ENCODE results near the gene MYD88.

Gene MYD88

GRCh38 chr3:38138349-38139190, at the start of gene MYD88:
MYD88 (plus strand) TSS chr3:38138661; CDS start chr3:38138701, 40 bp downstream.
- in situ Hi-C loops (cut with MboI; ENCODE audit: low sequenced_read_pairs) = no loop called here

GRCh38 chr3:38089163-38089562, 49.3 kb upstream of the MYD88 start:
- in situ Hi-C loops (cut with MboI; ENCODE audit: low sequenced_read_pairs) = no loop called here

GRCh38 chr3:38090453-38090852, 48.0 kb upstream of the MYD88 start:
- in situ Hi-C loops (cut with MboI; ENCODE audit: low sequenced_read_pairs) = no loop called here

GRCh38 chr3:38094999-38095398, 43.5 kb upstream of the MYD88 start:
- in situ Hi-C loops (cut with MboI; ENCODE audit: low sequenced_read_pairs) = no loop called here

GRCh38 chr3:38095669-38096483, 42.6 kb upstream of the MYD88 start:
- in situ Hi-C loops (cut with MboI; ENCODE audit: low sequenced_read_pairs) = no loop called here

- in situ Hi-C loops (cut with MboI; ENCODE audit: low sequenced_read_pairs) = no loop called here
Observed at GRCh38 chr3:38097446-38098375, 40.8 kb upstream of the MYD88 start.

GRCh38 chr3:38098376-38098723, 40.1 kb upstream of the MYD88 start:
- in situ Hi-C loops (cut with MboI; ENCODE audit: low sequenced_read_pairs) = no loop called here

GRCh38 chr3:38099518-38099917, 38.9 kb upstream of the MYD88 start:
- in situ Hi-C loops (cut with MboI; ENCODE audit: low sequenced_read_pairs) = no loop called here

- in situ Hi-C loops (cut with MboI; ENCODE audit: low sequenced_read_pairs) = no loop called here
Observed at GRCh38 chr3:38100498-38100897, 38.0 kb upstream of the MYD88 start.

- in situ Hi-C loops (cut with MboI; ENCODE audit: low sequenced_read_pairs) = no loop called here
Observed at GRCh38 chr3:38101811-38102443, 36.5 kb upstream of the MYD88 start.

GRCh38 chr3:38102444-38102814, 36.0 kb upstream of the MYD88 start:
- in situ Hi-C loops (cut with MboI; ENCODE audit: low sequenced_read_pairs) = no loop called here

GRCh38 chr3:38105525-38105924, 32.9 kb upstream of the MYD88 start:
- in situ Hi-C loops (cut with MboI; ENCODE audit: low sequenced_read_pairs) = no loop called here

- in situ Hi-C loops (cut with MboI; ENCODE audit: low sequenced_read_pairs) = no loop called here
Observed at GRCh38 chr3:38107911-38108648, 30.4 kb upstream of the MYD88 start.

GRCh38 chr3:38108649-38109579, 29.5 kb upstream of the MYD88 start:
- in situ Hi-C loops (cut with MboI; ENCODE audit: low sequenced_read_pairs) = no loop called here

GRCh38 chr3:38109580-38110313, 28.7 kb upstream of the MYD88 start:
- in situ Hi-C loops (cut with MboI; ENCODE audit: low sequenced_read_pairs) = no loop called here

GRCh38 chr3:38110314-38111050, 28.0 kb upstream of the MYD88 start:
- in situ Hi-C loops (cut with MboI; ENCODE audit: low sequenced_read_pairs) = no loop called here

GRCh38 chr3:38111201-38111600, 27.3 kb upstream of the MYD88 start:
- in situ Hi-C loops (cut with MboI; ENCODE audit: low sequenced_read_pairs) = no loop called here
